Measurements from ENCODE around the gene NDC80.

Gene NDC80

GRCh38 chr18:2559249-2559648 is 12.1 kb upstream of the NDC80 start:
- DNase-seq, result no peak

GRCh38 chr18:2564373-2564772 is 7.0 kb upstream of the NDC80 start:
- DNase-seq, result no peak

GRCh38 chr18:2568129-2568528 is 3.2 kb upstream of the NDC80 start:
- DNase-seq, result no peak

- DNase-seq, result no peak
Observed at GRCh38 chr18:2568605-2569004, 2.8 kb upstream of the NDC80 start.

GRCh38 chr18:2569338-2570207 is 1.8 kb upstream of the NDC80 start:
- DNase-seq, result no peak

GRCh38 chr18:2570772-2571199 is 571 bp upstream of the NDC80 start:
- peak; percentile 49 for DNase-seq

- no peak for DNase-seq
Observed at GRCh38 chr18:2572171-2572569, 813 bp downstream of the NDC80 start.

- DNase-seq, result no peak
Observed at GRCh38 chr18:2572892-2573291, 1.5 kb downstream of the NDC80 start.

- DNase-seq, result no peak
Observed at GRCh38 chr18:2573408-2573807, 2.1 kb downstream of the NDC80 start.

GRCh38 chr18:2587788-2588187 is 16.4 kb downstream of the NDC80 start:
- DNase-seq, result no peak

- no peak for DNase-seq
Observed at GRCh38 chr18:2588666-2589344, 17.4 kb downstream of the NDC80 start.

- DNase-seq, result no peak
Observed at GRCh38 chr18:2589345-2590068, 18.1 kb downstream of the NDC80 start.

- DNase-seq, result no peak
Observed at GRCh38 chr18:2590303-2590702, 18.9 kb downstream of the NDC80 start.

GRCh38 chr18:2597639-2598038 is 26.3 kb downstream of the NDC80 start:
- no peak for DNase-seq

- DNase-seq, result no peak
Observed at GRCh38 chr18:2602844-2603243, 31.5 kb downstream of the NDC80 start.

GRCh38 chr18:2606335-2606734 is 35.0 kb downstream of the NDC80 start:
- DNase-seq, result no peak

GRCh38 chr18:2609604-2610003 is 38.2 kb downstream of the NDC80 start:
- DNase-seq, result no peak

GRCh38 chr18:2610549-2610948 is 39.2 kb downstream of the NDC80 start:
- DNase-seq, result no peak

GRCh38 chr18:2612996-2613395 is 41.6 kb downstream of the NDC80 start:
- DNase-seq, result no peak

- no peak for DNase-seq
Observed at GRCh38 chr18:2617401-2617998, 46.1 kb downstream of the NDC80 start.

- no peak for DNase-seq
Observed at GRCh38 chr18:2618009-2618408, 46.7 kb downstream of the NDC80 start.

GRCh38 chr18:2625217-2625616 is 53.9 kb downstream of the NDC80 start:
- DNase-seq, result no peak

GRCh38 chr18:2627821-2628276 is 56.5 kb downstream of the NDC80 start:
- DNase-seq, result no peak

Data from NCI-H1092 (cell line).